G401.6 (cell line): Measurements from ENCODE around the gene SLC27A4.
"Not testable (repeated sequence)": the region's sequence is repeated elsewhere in the genome, so short reads cannot be mapped to it uniquely, and the experiment has no call there.

Experiments used
- FAIRE-seq: peaks from 2 replicates; lab custom pipeline; 2012; peaks lifted over from hg19 to GRCh38; lab: Jason Lieb, UNC

The SLC27A4 gene

DNA sequence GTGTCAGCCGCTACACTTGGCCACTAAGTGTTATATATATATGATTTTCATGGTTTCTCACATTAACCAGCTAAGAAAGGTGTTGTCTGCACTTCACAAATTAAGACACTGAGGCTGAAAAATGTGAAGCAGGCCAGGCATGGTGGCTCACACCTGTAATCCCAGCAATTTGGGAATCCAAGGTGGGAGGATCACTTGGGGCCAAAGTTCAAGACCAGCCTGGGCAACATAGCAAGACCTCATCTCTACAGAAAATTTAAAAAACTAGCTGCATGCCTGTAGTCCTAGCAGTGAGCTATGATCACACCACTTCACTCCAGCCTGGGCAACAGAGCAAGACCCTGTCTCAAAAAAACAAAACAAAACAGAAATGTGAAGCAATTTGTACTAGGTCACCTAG is 15.9 kb upstream of the SLC27A4 start:
- FAIRE-seq = no peak

DNA sequence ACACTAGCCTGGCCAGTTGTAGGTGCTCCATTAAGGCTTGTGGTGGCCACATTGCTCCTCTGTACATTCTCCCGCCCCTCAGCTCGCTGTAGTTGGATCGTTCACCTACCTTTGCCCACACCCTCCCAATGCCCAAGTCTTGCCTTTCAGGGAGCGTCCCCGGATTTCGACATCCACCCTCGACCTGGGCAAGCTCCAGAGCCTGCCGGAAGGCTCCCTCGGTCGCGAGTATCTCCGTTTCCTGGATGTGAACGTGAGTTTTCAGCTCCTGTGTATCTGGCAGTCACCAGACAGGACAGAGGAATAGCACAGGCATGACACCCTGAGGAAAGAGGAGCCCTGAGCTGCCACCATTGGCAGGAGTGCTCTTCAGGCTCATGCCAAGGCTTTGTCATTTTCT is 14.7 kb upstream of the SLC27A4 start:
- FAIRE-seq = no peak

DNA sequence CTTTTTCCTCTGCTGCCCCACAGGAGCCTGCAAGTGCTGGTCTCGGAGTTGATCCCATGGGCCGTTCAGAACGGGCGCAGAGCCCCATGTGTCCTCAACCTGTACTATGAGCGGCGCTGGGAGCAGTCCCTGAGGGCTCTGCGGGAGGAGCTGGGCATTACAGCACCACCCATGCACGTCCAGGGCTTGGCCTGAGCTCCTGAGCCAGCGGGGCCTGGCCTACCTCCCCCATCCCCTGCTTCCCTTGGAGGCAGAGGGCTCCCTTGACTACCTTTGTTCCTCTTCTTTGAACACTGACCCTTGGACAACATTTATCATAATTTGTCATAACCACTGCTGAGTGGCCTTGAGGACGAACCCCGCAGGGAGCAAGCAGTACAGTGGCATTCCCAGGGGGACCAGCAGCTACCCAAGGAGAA is 6.9 kb upstream of the SLC27A4 start:
- FAIRE-seq = no peak

DNA sequence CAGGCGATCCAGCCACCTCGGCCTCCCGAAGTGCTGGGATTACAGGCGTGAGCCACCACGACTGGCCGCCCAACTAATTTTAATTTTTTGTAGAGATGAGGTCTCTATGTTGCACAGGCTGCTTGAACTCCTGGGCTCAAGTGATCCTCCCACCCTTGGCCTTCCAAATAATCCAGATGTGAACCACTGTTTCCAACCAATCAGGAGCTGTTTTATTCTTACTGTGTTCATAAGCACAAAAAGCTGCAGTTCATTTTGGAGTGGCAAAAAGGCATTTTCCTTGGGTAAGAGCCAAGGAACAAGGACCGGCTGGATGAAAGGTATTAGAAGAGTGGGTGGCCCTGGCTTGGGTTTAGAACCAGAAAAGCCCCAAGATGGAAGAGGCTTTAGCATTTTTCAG is 5.2 kb upstream of the SLC27A4 start:
- FAIRE-seq = no peak

DNA sequence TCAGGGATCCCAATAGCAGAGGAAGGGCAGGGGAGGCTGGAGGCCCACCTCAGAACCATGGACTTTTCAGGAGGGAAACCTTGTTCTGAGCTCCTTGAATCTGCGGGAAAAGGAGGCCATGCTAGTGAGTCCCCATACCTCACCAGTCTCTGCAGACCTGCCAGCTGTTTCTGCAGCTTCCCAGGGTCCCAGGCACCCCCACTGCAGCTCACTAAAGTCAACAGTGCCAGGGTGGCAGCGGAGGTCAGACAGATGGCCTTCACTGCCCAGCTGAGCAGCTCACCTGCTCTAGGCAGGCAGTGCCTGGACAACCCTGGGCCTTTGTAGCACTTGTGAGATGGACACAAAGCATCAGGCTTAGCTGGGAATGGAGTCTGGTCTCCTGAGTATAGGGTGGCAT is 4.4 kb upstream of the SLC27A4 start:
- FAIRE-seq = no peak

- no peak for FAIRE-seq
Measured at GRCh38 chr9:128337936-128338335, 2.4 kb upstream of the SLC27A4 start.

GRCh38 chr9:128338852-128339614 is 1.3 kb upstream of the SLC27A4 start:
- not testable (repeated sequence) for FAIRE-seq

GRCh38 chr9:128340691-128341434 is 536 bp downstream of the SLC27A4 start:
- no peak for FAIRE-seq

- FAIRE-seq = no peak
Measured at GRCh38 chr9:128341435-128341849, 1.1 kb downstream of the SLC27A4 start.

DNA sequence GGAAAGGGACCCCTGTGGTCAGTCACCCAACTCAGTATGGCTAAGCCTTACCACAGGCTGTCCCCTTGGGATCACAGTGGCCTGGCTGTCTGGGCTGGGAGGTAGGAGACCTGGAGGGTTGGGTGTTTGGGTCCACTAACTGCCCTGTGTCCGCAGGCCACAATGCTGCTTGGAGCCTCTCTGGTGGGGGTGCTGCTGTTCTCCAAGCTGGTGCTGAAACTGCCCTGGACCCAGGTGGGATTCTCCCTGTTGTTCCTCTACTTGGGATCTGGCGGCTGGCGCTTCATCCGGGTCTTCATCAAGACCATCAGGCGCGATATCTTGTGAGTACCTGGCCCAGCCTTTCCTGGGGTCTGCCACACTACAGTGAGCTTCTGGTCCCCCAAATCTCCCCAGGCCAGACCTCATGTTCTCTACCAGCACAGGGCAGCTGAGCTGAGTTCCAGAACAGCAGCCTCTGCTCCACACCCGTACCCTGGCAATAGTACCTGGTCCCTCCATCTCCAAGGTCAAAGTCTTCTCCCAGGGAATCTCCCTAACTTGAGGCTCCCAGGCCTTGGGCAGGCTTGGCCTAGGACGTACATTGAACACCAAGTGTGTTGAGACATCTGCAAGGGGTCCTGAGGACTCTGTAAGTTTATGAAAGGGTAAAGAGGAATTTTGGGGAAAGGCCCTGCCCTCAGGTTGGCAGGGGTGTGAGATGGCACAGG is 2.8 kb downstream of the SLC27A4 start:
- FAIRE-seq = no peak

DNA sequence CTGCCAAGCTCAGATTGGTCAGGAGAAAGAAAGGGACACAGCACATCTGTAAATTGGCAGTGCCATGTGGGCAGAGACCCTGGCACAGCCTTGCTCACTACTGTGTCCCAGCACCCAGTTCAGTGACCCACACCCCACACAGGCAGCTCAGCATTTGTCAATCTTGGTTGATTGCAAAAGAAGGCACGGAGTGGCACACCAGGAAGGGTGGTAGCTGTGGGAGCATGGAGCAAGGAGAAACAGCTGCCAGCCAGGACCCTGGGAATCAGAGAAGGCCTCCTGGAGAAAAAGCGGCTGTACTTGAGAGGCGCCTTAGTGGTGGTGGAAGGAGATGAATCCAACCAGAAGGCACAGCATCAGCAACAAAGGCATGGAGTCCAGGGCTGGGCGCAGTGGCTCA is 3.5 kb downstream of the SLC27A4 start:
- no peak for FAIRE-seq

DNA sequence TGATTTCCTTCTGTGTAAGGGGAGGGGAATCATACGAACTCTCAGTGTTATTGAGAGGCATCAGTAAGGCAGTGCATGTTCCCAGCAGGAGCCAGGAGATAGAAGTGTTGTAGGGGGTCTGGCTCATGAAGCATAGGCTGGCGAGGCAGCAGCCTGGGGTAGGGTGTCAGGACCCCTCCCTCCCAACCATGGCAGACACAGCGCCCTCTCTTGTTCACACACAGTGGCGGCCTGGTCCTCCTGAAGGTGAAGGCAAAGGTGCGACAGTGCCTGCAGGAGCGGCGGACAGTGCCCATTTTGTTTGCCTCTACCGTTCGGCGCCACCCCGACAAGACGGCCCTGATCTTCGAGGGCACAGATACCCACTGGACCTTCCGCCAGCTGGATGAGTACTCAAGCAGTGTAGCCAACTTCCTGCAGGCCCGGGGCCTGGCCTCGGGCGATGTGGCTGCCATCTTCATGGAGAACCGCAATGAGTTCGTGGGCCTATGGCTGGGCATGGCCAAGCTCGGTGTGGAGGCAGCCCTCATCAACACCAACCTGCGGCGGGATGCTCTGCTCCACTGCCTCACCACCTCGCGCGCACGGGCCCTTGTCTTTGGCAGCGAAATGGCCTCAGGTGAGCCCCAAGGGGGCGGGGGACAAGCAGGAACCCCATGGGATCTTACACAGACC is 4.7 kb downstream of the SLC27A4 start:
- FAIRE-seq = no peak

DNA sequence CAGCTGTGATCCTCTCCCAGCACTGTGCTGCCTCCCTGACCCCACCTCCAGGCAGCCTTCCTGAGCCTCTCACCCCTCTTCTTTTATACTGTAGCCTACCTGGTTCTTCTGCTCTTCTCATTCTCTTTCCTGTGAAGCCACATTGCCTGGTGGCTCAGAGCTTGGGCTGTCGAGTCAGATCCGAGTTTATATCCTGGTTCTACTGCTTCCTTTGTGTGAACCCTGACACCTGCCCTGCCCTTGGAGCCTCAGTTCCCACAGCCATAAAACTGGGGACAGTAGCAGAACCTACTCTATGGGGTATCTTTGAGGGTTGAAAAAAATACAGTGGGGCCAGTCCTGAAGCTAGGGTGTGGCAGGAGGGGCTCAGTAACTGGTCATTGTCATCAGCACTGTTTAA is 8.8 kb downstream of the SLC27A4 start:
- no peak for FAIRE-seq

DNA sequence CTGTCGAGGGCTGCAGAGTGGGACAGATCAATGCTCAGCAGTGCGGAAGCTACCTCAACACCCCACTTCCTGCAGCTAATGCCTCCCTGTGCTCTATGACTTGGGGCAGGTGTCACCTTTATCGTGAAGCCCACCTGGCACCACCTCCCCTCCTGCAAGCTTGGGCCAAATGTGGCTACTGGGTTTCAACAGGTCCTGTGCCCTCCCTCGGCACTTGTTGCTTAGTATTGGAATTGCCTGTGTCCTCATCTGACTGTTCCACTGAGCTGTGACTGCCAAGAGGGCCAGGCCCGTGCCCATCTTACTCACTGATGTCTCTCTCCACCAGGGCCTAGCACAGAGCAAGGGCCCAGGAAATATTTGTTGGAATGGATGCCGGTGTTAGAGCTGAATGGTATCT is 9.4 kb downstream of the SLC27A4 start:
- FAIRE-seq = no peak

GRCh38 chr9:128355451-128355850 is 15.1 kb downstream of the SLC27A4 start:
- no peak for FAIRE-seq

DNA sequence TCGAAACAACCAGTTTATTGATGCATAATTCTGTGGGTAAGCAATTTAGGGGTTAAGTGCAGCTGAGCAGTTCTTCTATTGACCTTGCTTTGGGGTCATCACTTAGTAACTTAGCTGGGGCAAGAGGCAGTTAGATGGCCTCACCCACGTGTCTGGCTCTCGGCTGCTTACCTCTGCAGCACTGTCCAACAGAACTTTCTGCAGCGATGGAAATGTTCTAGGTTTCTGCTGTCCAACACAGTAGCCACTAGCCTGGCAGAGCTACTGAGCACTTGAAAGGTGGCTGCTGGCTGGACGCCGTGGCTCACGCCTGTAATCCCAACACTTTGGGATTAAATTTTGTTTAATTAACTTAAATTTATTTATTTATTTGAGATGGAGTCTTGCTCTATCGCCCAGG is 17.8 kb downstream of the SLC27A4 start:
- no peak for FAIRE-seq

- no peak for FAIRE-seq
Measured at GRCh38 chr9:128358861-128359260, 18.5 kb downstream of the SLC27A4 start.

- no peak for FAIRE-seq
Measured at GRCh38 chr9:128360826-128361225, 20.5 kb downstream of the SLC27A4 start.

DNA sequence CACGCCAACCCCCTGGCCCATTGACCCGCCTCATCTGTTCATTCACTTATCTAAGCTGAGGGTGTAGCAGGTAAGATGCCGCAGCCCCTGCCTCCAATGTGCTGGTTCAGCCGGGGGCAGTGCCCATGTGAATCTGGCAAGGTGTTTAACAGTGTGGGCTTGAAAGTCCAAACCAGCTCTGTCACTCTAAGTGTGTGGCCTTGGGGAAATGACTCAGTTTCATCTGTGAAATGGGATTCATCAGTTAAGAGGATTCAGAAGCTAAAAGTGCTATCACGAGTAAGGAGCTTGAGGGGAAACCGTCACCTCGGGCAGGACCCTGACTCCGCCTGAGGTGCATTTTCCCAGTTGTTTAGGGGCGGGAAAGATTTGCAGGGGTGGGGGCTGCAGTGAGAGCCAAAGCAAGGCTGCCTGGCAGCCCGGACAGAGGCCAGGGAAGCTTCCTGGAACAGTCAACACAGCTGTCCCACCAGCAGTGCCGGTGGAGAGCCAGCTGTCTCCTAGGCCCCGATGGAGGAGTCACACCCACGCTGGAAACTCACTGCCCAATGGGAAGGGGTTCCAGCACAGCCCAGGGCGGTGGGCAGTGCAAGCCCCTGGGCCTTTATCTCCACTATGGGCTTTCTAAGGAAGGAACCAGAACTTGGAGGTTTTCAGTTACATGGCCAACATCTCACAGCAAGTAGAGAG is 21.1 kb downstream of the SLC27A4 start:
- FAIRE-seq = no peak

- peak; percentile 51 for FAIRE-seq
Measured at GRCh38 chr9:128361986-128362646, 21.8 kb downstream of the SLC27A4 start.

DNA sequence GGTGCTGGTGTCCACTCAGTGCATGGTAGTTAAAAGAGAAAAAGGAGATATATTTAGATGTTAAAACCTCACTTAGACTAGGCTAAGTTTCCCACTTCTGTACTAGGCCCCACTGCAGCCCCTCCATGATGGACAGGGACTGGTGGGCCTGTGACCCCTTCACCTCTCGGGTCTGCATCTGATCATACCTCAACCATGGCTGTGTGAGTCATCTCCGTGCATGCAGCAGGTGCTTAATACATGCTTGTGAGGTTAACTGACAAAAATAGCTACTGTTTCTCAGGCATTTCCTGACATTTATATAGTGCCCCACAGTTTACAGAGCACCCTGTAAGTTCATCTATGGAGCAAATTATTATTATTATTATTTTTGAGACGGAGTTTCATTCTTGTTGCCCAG is 22.4 kb downstream of the SLC27A4 start:
- FAIRE-seq = no peak
